ENCODE data around the gene TTYH1.
A peak's percentile ranks its signal among the peaks of the same experiment; 100 is the strongest.

Gene TTYH1

DNA sequence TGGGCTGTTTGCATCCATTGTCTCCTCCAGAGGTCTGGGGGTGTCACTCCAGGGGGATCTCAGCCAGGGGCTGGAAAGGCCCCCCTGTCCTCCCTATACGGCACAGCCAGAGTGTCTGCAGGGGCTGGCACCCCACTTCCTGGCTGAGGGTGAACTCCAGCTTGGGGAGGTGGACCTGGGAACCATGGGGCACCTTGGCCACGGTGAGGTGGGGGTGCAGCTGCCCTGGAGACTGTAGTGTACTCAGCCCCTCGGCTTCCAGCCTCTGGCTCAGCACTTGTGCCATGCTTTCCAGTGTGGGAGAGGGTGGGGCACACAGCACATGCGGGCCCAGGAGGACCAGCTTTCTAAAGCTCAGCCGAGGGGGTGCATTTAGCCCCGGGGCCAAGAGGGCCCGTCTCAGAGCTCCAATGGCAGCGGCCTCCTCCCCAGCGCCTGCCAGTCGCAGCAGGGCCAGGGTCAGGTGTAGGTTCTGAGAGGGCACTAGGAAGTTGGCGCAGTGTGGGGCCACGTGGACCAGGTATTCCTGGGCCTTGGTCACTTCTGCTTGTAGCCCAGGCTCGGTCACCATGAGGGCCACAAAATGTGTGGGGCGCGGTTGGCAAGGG, 46.9 kb downstream of the TTYH1 start:
- TF ChIP-seq EGR1 (IDR thresholded peaks at IDR 0.05) (no peak), RAD21 (IDR thresholded peaks at IDR 0.05; ENCODE audit: low read depth) (no peak)

DNA sequence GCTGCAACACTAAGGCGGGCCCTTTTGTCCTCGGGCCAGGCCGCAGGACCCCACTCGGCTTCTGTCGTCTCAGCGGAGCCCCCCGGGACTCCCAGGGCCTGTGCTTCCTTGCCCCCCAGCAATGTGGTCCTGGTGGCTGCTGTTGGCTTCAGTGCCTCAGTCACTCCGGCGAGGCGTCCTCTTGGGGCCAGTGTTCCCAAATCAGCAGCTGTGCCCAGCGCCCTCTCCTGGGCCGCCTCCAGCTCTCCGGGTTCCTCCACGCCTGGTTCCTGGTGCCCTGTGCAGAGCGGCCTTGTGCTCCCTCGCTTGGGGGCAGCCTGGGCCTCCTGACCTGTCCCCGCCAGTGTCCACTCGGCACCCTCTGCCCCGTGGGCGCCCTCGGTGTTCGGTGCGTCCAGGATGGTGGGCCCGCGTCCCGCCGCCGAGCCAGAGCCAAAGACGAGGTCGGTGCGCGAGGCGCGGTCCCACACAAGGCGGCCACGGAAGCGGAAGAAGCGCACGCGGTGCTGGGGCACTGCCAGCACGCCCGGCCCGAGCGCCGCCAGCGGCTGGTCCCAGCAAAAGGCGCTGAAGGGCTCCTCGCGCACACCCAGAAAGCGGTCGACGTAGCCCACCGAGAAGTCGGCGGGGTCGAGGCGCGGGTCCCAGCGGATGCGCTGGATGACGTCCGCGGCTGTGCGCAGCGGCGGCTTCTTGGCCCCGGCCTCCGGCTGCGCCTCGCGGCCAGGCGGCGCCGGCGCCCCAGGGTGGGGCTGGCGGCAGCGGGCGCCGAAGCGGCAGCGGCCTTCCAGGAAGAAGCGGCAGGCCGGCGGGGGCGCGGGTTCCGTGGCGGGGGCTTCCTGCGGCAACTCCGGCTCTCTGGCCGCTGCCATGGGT, 47.6 kb downstream of the TTYH1 start:
- TF ChIP-seq TEAD4 (IDR thresholded peaks at IDR 0.05) (no peak), NFIC (IDR thresholded peaks at IDR 0.05) (peak; percentile 24; the same call in 1 of the 2 replicates), EGR1 (IDR thresholded peaks at IDR 0.05) (no peak), RAD21 (IDR thresholded peaks at IDR 0.05; ENCODE audit: low read depth) (no peak), YY1 (IDR thresholded peaks at IDR 0.05; ENCODE audit: low read depth) (peak; percentile 69), CREB1 (IDR thresholded peaks at IDR 0.05; ENCODE audit: low read depth) (no peak)
- TF ChIP-seq, protein P1, sequence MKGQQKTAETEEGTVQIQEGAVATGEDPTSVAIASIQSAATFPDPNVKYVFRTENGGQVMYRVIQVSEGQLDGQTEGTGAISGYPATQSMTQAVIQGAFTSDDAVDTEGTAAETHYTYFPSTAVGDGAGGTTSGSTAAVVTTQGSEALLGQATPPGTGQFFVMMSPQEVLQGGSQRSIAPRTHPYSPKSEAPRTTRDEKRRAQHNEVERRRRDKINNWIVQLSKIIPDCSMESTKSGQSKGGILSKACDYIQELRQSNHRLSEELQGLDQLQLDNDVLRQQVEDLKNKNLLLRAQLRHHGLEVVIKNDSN (IDR thresholded peaks at IDR 0.05) = no peak

DNA sequence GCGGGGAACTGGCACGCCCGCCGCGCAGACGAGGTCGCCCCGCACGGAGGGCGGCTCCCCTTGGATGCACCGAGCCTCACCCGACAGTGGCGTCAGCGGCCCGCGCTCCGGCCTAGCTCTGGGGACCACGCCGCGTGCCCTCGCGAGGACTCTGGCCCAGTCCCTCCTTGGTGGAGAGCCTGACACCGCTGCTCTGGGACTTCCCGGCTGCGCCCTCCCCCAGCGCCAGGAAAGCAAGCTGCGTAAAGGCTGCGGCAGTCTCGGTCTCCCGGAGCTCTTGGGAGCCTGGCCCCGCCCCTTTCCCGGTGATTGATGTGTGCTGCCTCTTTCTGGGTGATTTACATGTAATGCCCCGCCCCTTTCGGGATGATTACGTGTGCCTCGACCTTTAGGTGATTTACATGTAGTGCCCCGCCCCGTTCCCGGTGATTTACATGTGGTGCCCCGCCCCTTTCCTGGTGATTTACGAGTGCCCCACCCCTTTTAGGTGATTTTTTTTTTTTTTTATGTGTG, 48.3 kb downstream of the TTYH1 start, which contains the start of gene LENG9:
Gene LENG9, minus strand, starts transcription at position 248 of the 513 bp plus-strand sequence. CDS start 252 bp downstream, outside the sequence.
- TF ChIP-seq FOXM1 (IDR thresholded peaks at IDR 0.05; ENCODE audit: borderline replicate concordance, low read depth) (no peak), EGR1 (IDR thresholded peaks at IDR 0.05) (no peak), TCF12 (IDR thresholded peaks at IDR 0.05; ENCODE audit: low read depth) (no peak; the same call in 1 of the 2 replicates), RAD21 (IDR thresholded peaks at IDR 0.05; ENCODE audit: low read depth) (no peak), EP300 (IDR thresholded peaks at IDR 0.05; ENCODE audit: borderline replicate concordance) (peak; percentile 7; the same call in 1 of the 2 replicates), ZBTB7A (IDR thresholded peaks at IDR 0.05; ENCODE audit: low read depth) (no peak), NFIC (IDR thresholded peaks at IDR 0.05) (no peak), TEAD4 (IDR thresholded peaks at IDR 0.05) (0 out of 2 replicates have a peak, but pooled peaks have one; percentile 5), TAF1 (IDR thresholded peaks at IDR 0.05; ENCODE audit: low read depth) (peak; percentile 55; the same call in 1 of the 2 replicates), YY1 (IDR thresholded peaks at IDR 0.05; ENCODE audit: low read depth) (no peak), CEBPB (IDR thresholded peaks at IDR 0.05) (no peak), CREB1 (IDR thresholded peaks at IDR 0.05; ENCODE audit: low read depth) (no peak)
- TF ChIP-seq, protein P1 (IDR thresholded peaks at IDR 0.05) = no peak
- TF ChIP-seq, protein P2, sequence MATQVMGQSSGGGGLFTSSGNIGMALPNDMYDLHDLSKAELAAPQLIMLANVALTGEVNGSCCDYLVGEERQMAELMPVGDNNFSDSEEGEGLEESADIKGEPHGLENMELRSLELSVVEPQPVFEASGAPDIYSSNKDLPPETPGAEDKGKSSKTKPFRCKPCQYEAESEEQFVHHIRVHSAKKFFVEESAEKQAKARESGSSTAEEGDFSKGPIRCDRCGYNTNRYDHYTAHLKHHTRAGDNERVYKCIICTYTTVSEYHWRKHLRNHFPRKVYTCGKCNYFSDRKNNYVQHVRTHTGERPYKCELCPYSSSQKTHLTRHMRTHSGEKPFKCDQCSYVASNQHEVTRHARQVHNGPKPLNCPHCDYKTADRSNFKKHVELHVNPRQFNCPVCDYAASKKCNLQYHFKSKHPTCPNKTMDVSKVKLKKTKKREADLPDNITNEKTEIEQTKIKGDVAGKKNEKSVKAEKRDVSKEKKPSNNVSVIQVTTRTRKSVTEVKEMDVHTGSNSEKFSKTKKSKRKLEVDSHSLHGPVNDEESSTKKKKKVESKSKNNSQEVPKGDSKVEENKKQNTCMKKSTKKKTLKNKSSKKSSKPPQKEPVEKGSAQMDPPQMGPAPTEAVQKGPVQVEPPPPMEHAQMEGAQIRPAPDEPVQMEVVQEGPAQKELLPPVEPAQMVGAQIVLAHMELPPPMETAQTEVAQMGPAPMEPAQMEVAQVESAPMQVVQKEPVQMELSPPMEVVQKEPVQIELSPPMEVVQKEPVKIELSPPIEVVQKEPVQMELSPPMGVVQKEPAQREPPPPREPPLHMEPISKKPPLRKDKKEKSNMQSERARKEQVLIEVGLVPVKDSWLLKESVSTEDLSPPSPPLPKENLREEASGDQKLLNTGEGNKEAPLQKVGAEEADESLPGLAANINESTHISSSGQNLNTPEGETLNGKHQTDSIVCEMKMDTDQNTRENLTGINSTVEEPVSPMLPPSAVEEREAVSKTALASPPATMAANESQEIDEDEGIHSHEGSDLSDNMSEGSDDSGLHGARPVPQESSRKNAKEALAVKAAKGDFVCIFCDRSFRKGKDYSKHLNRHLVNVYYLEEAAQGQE (IDR thresholded peaks at IDR 0.05; ENCODE audit: low read depth) = no peak
- TF ChIP-seq, protein P3, sequence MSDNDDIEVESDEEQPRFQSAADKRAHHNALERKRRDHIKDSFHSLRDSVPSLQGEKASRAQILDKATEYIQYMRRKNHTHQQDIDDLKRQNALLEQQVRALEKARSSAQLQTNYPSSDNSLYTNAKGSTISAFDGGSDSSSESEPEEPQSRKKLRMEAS (IDR thresholded peaks at IDR 0.05) = peak; percentile 95

DNA sequence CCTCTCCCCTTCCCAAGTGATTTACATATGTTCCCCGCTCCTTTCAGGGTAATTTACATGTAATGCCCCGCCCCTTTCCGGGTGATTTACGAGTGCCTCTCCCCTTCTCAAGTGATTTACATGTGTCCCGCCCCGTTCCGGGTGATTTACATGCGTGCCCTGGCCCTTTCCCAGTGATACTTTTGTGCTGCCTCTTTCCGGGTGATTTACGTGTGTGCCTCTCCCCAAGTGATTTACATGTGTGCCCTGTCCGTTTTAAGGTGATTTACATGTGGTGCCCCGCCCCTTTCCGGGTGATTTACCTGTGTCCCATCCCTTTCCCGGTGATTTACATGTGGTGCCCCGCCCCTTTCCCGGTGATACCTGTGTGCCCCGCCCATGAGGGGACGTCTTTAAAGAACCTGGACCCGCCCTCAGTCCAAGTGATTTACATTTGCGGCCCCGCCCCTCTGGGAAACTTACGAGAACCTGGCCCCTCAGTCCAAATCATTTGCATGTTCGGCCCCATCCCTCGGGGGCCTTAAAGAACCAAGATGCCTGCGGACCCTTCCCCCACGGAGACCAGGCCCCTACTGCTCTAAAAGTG, 48.9 kb downstream of the TTYH1 start:
- TF ChIP-seq, protein P1 (IDR thresholded peaks at IDR 0.05) = no peak

GRCh38 chr19:54464630-54465425, 49.6 kb downstream of the TTYH1 start:
- TF ChIP-seq NFIC (IDR thresholded peaks at IDR 0.05) (peak; percentile 55; the same call in 1 of the 2 replicates), TAF1 (IDR thresholded peaks at IDR 0.05; ENCODE audit: low read depth) (peak; percentile 41; the same call in 1 of the 2 replicates), EGR1 (IDR thresholded peaks at IDR 0.05) (no peak), CREB1 (IDR thresholded peaks at IDR 0.05; ENCODE audit: low read depth) (peak; percentile 77), TCF12 (IDR thresholded peaks at IDR 0.05; ENCODE audit: low read depth) (peak; percentile 44; the same call in 1 of the 2 replicates), YY1 (IDR thresholded peaks at IDR 0.05; ENCODE audit: low read depth) (no peak)
- TF ChIP-seq, protein P3 (IDR thresholded peaks at IDR 0.05) = peak; percentile 96
- TF ChIP-seq, protein P2 (IDR thresholded peaks at IDR 0.05; ENCODE audit: low read depth) = no peak
- TF ChIP-seq, protein P1 (IDR thresholded peaks at IDR 0.05) = no peak

Measured in Ishikawa (cell line).